ENCODE data around the gene HSBP1L1.

DNA sequence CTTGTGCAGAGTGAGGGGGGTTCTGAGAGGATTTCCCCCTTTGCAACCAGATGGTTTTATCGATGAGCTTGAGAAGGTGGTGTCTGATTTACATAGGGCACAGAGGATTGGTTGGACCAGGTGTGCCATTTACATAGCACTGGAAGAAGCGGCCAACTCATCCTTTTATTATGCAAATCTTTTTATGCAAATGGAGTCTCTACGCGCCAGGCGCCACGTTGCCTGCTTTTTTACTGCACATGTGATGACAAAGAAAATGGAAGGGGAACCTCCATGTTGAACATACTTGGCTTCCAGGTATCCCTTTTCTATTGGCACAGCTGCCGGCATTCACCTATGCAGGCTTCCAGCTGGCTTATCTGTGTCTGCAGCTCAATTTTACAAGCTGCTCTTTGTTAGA, 42.3 kb downstream of the HSBP1L1 start:
- TF ChIP-seq NFIC (IDR thresholded peaks at IDR 0.05), result no peak
- no peak for TF ChIP-seq CREB1 (IDR thresholded peaks at IDR 0.05; ENCODE audit: low read depth)

Measured in Ishikawa (cell line).